Sciatic nerve (tissue), 2 donors: Measurements from ENCODE around the gene SHISA7. TPM values are rescaled to one million over a fixed set of nuclear protein-coding genes. Genes with fewer than 3 reads are reported as not detected.
"Not testable (repeated sequence)": the region's sequence is repeated elsewhere in the genome, so short reads cannot be mapped to it uniquely, and the experiment has no call there.

Experiments used
- ATAC-seq: fragments of 200-7000 bp; cut with Tn5 transposase; one replicate; pipeline ENCODE4 v1.9.1; 2020; ENCODE audit warnings: mild to moderate bottlenecking, moderate library complexity
- DNase-seq: peaks from one replicate; pipeline ENCODE4 v3.0.0-alpha.2; 2020; ENCODE audit warnings: low spot score
- intact Hi-C: fragments of 100-400 bp; cut with DNase I; formaldehyde crosslinking; loops from one replicate; pipeline ENCODE4 v1.14.2; 2022
- total RNA-seq: library from RNA; stranded (reverse); fragmentation: NEBNext Ultra II Directional; extraction: Animal tissue kit (Norgen Biotek cat#: 25700); gene quantifications from one replicate; pipeline ENCODE4 v1.2.1, GENCODE V29; 2021
- donor health status: DM: no; HTN: no; CAD: no.
- donor health status: DM: no; HTN: no; CAD: no.

SHISA7 gene
- total RNA-seq, 1 donor from 2014 or later, result 9.0 TPM

GRCh38 chr19:55401390-55401789 is 41.7 kb downstream of the SHISA7 start:
- DNase-seq, intact Hi-C loops, ATAC-seq: not testable (repeated sequence)

GRCh38 chr19:55400281-55401087 is 42.6 kb downstream of the SHISA7 start:
- intact Hi-C loops, result no loop called here
- ATAC-seq, result no peak
- no peak for DNase-seq

GRCh38 chr19:55398200-55398925 is 44.7 kb downstream of the SHISA7 start:
- DNase-seq, result no peak
- no peak for ATAC-seq
- intact Hi-C loops, result no loop called here

GRCh38 chr19:55392820-55393761 is 50.0 kb downstream of the SHISA7 start:
- ATAC-seq, result no peak
- intact Hi-C loops, result no loop called here
- DNase-seq, result no peak

GRCh38 chr19:55391702-55392615 is 51.1 kb downstream of the SHISA7 start:
- intact Hi-C loops, result no loop called here
- ATAC-seq (no peak), DNase-seq (no peak)

- ATAC-seq, result no peak
- intact Hi-C loops, result no loop called here
- no peak for DNase-seq
Measured at GRCh38 chr19:55391191-55391670, 51.9 kb downstream of the SHISA7 start.

- DNase-seq (no peak), ATAC-seq (no peak)
- intact Hi-C loops, result no loop called here
Measured at GRCh38 chr19:55390461-55390880, 52.6 kb downstream of the SHISA7 start.

GRCh38 chr19:55389386-55390317 is 53.4 kb downstream of the SHISA7 start:
- ATAC-seq, result no peak
- no peak for DNase-seq
- intact Hi-C loops, result no loop called here

- no peak for DNase-seq
- ATAC-seq, result no peak
- intact Hi-C loops, result no loop called here
Measured at GRCh38 chr19:55387736-55388497, 55.2 kb downstream of the SHISA7 start.

GRCh38 chr19:55386493-55386971 is 56.6 kb downstream of the SHISA7 start:
- DNase-seq (no peak), ATAC-seq (no peak)
- intact Hi-C loops, result no loop called here

GRCh38 chr19:55385724-55386492 is 57.2 kb downstream of the SHISA7 start, which contains the start of gene RPL28:
RPL28 (plus strand) TSS chr19:55385932; CDS start chr19:55386358, 426 bp downstream.
- intact Hi-C loops, result no loop called here
- ATAC-seq, result peak; percentile 95
- DNase-seq, result peak; percentile 99

- intact Hi-C loops, result loop anchor here (5.0 kb wide), 1 partner anchor 83 kb away; no protein-coding TSS in a partner anchor
- DNase-seq (peak; percentile 99), ATAC-seq (peak; percentile 95)
Measured at GRCh38 chr19:55384920-55385723, 58.0 kb downstream of the SHISA7 start.

- peak; percentile 0 for ATAC-seq
Measured at GRCh38 chr19:55384131-55384919, 58.8 kb downstream of the SHISA7 start, which contains the start of gene TMEM238. TMEM238 (minus strand) TSS chr19:55384292; CDS start chr19:55384259, 33 bp downstream.

More at GRCh38 chr19:55384131-55384919, 58.8 kb downstream of the SHISA7 start, which contains the start of gene TMEM238:
- intact Hi-C loops, result loop anchor here (5.0 kb wide), 1 partner anchor 82 kb away; no protein-coding TSS in a partner anchor
- DNase-seq, result peak; percentile 70
